Measurements from ENCODE around the gene KCNJ9. TPM values are rescaled to one million over a fixed set of nuclear protein-coding genes. Genes with fewer than 3 reads are reported as not detected.
"Not testable (repeated sequence)": the region's sequence is repeated elsewhere in the genome, so short reads cannot be mapped to it uniquely, and the experiment has no call there.

Gene KCNJ9
- total RNA-seq, 6 experiments from 2014 or later, result not detected

- H3K4me3 ChIP-seq, result no peak overlapping the region
- no peaks in the 10 kb centered on the region for H3K27me3 ChIP-seq
- no peaks in the 10 kb centered on the region for H3K9me3 ChIP-seq
- 64% methylated on average over 3 of the region's 3 CpGs for WGBS (ENCODE audit: insufficient coverage, low coverage, low lambda C conversion rate, missing lambda C conversion rate)
- intact Hi-C loops (cut with DNase I), result no loop called here
- TF ChIP-seq POLR2A (IDR thresholded peaks at IDR 0.05), result no peak
- TF ChIP-seq CTCF (IDR thresholded peaks at IDR 0.05), result no peak
- no peak overlapping the region for H3K27ac ChIP-seq
- H3K36me3 ChIP-seq, result no peaks in the 10 kb centered on the region
- DNase-seq (no peak), ATAC-seq (no peak)
- peaks cover 0 to 14% (median 0%) of the 10 kb centered on the region in 4 donors for H3K4me1 ChIP-seq
These were observed 32.2 kb upstream of the KCNJ9 start for GRCh38 chr1:160049101-160049500.

- H3K9me3 ChIP-seq; H3K36me3 ChIP-seq; intact Hi-C loops (cut with DNase I); H3K27ac ChIP-seq; ATAC-seq; DNase-seq; H3K4me3 ChIP-seq; H3K27me3 ChIP-seq: not testable (repeated sequence)
- 58% methylated on average over 2 of the region's 2 CpGs for WGBS (ENCODE audit: insufficient coverage, low coverage, low lambda C conversion rate, missing lambda C conversion rate)
- peaks cover 0 to 14% (median 0%) of the 10 kb centered on the region in 4 donors for H3K4me1 ChIP-seq
These were observed 31.2 kb upstream of the KCNJ9 start for GRCh38 chr1:160050182-160050581.

- no peak for DNase-seq
- TF ChIP-seq POLR2A (IDR thresholded peaks at IDR 0.05) (no peak), CTCF (IDR thresholded peaks at IDR 0.05) (no peak)
- peaks cover 0 to 10% (median 0%) of the 10 kb centered on the region in 4 donors for H3K4me1 ChIP-seq
- no peak overlapping the region for H3K4me3 ChIP-seq
- no peaks in the 10 kb centered on the region for H3K36me3 ChIP-seq
- WGBS (ENCODE audit: insufficient coverage, low coverage, low lambda C conversion rate, missing lambda C conversion rate), result no CpG with 5 or more reads among the region's 1 CpG
- intact Hi-C loops (cut with DNase I), result no loop called here
- no peak for ATAC-seq
- H3K27me3 ChIP-seq, result no peaks in the 10 kb centered on the region
- H3K27ac ChIP-seq, result no peak overlapping the region
- no peaks in the 10 kb centered on the region for H3K9me3 ChIP-seq
These were observed 30.7 kb upstream of the KCNJ9 start for GRCh38 chr1:160050619-160051018.

GRCh38 chr1:160052936-160053335, 28.4 kb upstream of the KCNJ9 start:
- intact Hi-C loops (cut with DNase I), result no loop called here
- H3K4me3 ChIP-seq, result no peak overlapping the region
- no peaks in the 10 kb centered on the region for H3K4me1 ChIP-seq
- no peak for ATAC-seq
- TF ChIP-seq CTCF (IDR thresholded peaks at IDR 0.05) (no peak), POLR2A (IDR thresholded peaks at IDR 0.05) (no peak)
- H3K9me3 ChIP-seq, result no peaks in the 10 kb centered on the region
- WGBS (ENCODE audit: insufficient coverage, low coverage, low lambda C conversion rate, missing lambda C conversion rate), result 44% methylated on average over 4 of the region's 6 CpGs
- no peaks in the 10 kb centered on the region for H3K36me3 ChIP-seq
- no peak overlapping the region for H3K27ac ChIP-seq
- H3K27me3 ChIP-seq, result no peaks in the 10 kb centered on the region
- no peak for DNase-seq

- TF ChIP-seq POLR2A (IDR thresholded peaks at IDR 0.05), result no peak
- no peak for TF ChIP-seq CTCF (IDR thresholded peaks at IDR 0.05)
- H3K4me1 ChIP-seq, result no peaks in the 10 kb centered on the region
- H3K36me3 ChIP-seq, result no peaks in the 10 kb centered on the region
- no peaks in the 10 kb centered on the region for H3K27me3 ChIP-seq
- intact Hi-C loops (cut with DNase I), result no loop called here
- no peaks in the 10 kb centered on the region for H3K9me3 ChIP-seq
- ATAC-seq (no peak), DNase-seq (no peak)
- no peak overlapping the region for H3K4me3 ChIP-seq
- no peak overlapping the region for H3K27ac ChIP-seq
- WGBS (ENCODE audit: insufficient coverage, low coverage, low lambda C conversion rate, missing lambda C conversion rate), result 40% methylated on average over 5 of the region's 7 CpGs
These were observed 27.6 kb upstream of the KCNJ9 start for GRCh38 chr1:160053548-160054365.

Measured in right lobe of liver (tissue), 6 donors.